HepG2 (cell line): ENCODE results near the gene MARCHF2. TPM values are rescaled to one million over a fixed set of nuclear protein-coding genes. Genes with fewer than 3 reads are reported as not detected.

Experiments used
- E2F1 ChIP-seq: sonication (generic); formaldehyde crosslinking; IDR thresholded peaks from 2 replicates; pipeline ENCODE4 v1.5.0; 2020; ENCODE audit warnings: missing genetic modification reagents
- KDM5B ChIP-seq: sonication (generic); formaldehyde crosslinking; IDR thresholded peaks from 2 replicates; pipeline ENCODE4 v1.4.0; 2020; ENCODE audit warnings: missing genetic modification reagents, mild to moderate bottlenecking, borderline replicate concordance
- POLR2AphosphoS5 ChIP-seq: IDR thresholded peaks from 2 replicates; pipeline ENCODE4 v1.6.1; 2012; ENCODE audit warnings: low read depth, low read length
- ZBED4 ChIP-seq: sonication (generic); formaldehyde crosslinking; IDR thresholded peaks from 2 replicates; pipeline ENCODE4 v1.4.0; 2020; ENCODE audit warnings: missing genetic modification reagents, borderline replicate concordance
- ZBTB7A ChIP-seq: sonication (generic); formaldehyde crosslinking; IDR thresholded peaks from 2 replicates; pipeline ENCODE4 v1.8.0; 2022; ENCODE audit warnings: mild to moderate bottlenecking, missing genetic modification reagents
- ZEB1 ChIP-seq: IDR thresholded peaks from 2 replicates; pipeline ENCODE4 v1.6.1; 2012; ENCODE audit warnings: mild to moderate bottlenecking, low read depth, inconsistent platforms; ENCODE audit not compliant: insufficient replicate concordance
- ZNF331 ChIP-seq: sonication (generic); formaldehyde crosslinking; IDR thresholded peaks from 2 replicates; pipeline ENCODE4 v1.4.0; 2020; ENCODE audit warnings: missing genetic modification reagents
- ZNF460 ChIP-seq: sonication (generic); formaldehyde crosslinking; IDR thresholded peaks from 2 replicates; pipeline ENCODE4 v1.5.1; 2020; ENCODE audit warnings: missing genetic modification reagents, mild to moderate bottlenecking, borderline replicate concordance
- ZNF687 ChIP-seq: sonication (generic); formaldehyde crosslinking; IDR thresholded peaks from 2 replicates; pipeline ENCODE4 v1.5.1; 2020; ENCODE audit warnings: mild to moderate bottlenecking, missing genetic modification reagents, moderate library complexity
- ZNF773 ChIP-seq: sonication (generic); formaldehyde crosslinking; IDR thresholded peaks from 2 replicates; pipeline ENCODE4 v1.4.0; 2020; ENCODE audit warnings: missing genetic modification reagents, borderline replicate concordance
- polyA plus RNA-seq, 8 experiments: library from polyadenylated mRNA; depleted of rRNA in 3 of 8; stranded (reverse) in 7 of 8; unstranded in 1 of 8; fragments of >200 nt; fragmentation: Illumina TruSeq in 4 of 8; extraction: Trizol in 4 of 8; gene quantifications; 2 replicates each; pipeline versions ENCODE4 v1.2.1 to v1.2.3, GENCODE V29; 2011 to 2016; ENCODE audit warnings: low read depth in 4 of 8, missing spikeins in 1 of 8, mixed read lengths in 1 of 8; ENCODE audit not compliant: insufficient read depth in 1 of 8
- total RNA-seq, 5 experiments: library from RNA; depleted of rRNA; stranded (reverse); fragments of >200 nt; fragmentation: Illumina TruSeq; extraction: Trizol; gene quantifications; 2 replicates each; pipeline ENCODE4 v1.2.3, GENCODE V29; 2016; ENCODE audit warnings: low read depth in 1 of 5
- TF ChIP-seq, protein P1 (sequence below): sonication (generic); formaldehyde crosslinking; conservative IDR thresholded peaks from 2 replicates; pipeline ENCODE4 v1.4.0; 2020; ENCODE audit warnings: missing genetic modification reagents
- TF ChIP-seq, protein P2 (sequence below): sonication (generic); formaldehyde crosslinking; IDR thresholded peaks from 2 replicates; pipeline ENCODE4 v1.5.1; 2020; ENCODE audit warnings: mild to moderate bottlenecking, moderate library complexity, missing genetic modification reagents
- TF ChIP-seq, protein P3 (sequence below): sonication (generic); formaldehyde crosslinking; IDR thresholded peaks from 2 replicates; pipeline ENCODE4 v1.8.1; 2023; ENCODE audit warnings: mild to moderate bottlenecking, inconsistent platforms, moderate library complexity, missing genetic modification reagents, borderline replicate concordance

MARCHF2 gene
- total and polyA plus RNA-seq, 2 of the 13 experiments (the other 11 are each of a cell fraction or from before 2014, with no cell fraction given): 12.7 to 13.0 TPM

- peak; percentile 51; the same call in 1 of the 2 replicates for TF ChIP-seq KDM5B (CRISPR knock-in tag)
- TF ChIP-seq ZNF331 (CRISPR knock-in tag): 0 out of 2 replicates have a peak, but pooled peaks have one; percentile 11
- TF ChIP-seq ZBED4 (CRISPR knock-in tag): no peak
- no peak for TF ChIP-seq ZNF460 (CRISPR knock-in tag)
- TF ChIP-seq ZNF687 (CRISPR knock-in tag): peak; percentile 93
- TF ChIP-seq, protein P1, sequence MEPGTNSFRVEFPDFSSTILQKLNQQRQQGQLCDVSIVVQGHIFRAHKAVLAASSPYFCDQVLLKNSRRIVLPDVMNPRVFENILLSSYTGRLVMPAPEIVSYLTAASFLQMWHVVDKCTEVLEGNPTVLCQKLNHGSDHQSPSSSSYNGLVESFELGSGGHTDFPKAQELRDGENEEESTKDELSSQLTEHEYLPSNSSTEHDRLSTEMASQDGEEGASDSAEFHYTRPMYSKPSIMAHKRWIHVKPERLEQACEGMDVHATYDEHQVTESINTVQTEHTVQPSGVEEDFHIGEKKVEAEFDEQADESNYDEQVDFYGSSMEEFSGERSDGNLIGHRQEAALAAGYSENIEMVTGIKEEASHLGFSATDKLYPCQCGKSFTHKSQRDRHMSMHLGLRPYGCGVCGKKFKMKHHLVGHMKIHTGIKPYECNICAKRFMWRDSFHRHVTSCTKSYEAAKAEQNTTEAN: no peak
- TF ChIP-seq ZNF773: no peak
- peak; percentile 87 for TF ChIP-seq POLR2AphosphoS5
- TF ChIP-seq, protein P2, sequence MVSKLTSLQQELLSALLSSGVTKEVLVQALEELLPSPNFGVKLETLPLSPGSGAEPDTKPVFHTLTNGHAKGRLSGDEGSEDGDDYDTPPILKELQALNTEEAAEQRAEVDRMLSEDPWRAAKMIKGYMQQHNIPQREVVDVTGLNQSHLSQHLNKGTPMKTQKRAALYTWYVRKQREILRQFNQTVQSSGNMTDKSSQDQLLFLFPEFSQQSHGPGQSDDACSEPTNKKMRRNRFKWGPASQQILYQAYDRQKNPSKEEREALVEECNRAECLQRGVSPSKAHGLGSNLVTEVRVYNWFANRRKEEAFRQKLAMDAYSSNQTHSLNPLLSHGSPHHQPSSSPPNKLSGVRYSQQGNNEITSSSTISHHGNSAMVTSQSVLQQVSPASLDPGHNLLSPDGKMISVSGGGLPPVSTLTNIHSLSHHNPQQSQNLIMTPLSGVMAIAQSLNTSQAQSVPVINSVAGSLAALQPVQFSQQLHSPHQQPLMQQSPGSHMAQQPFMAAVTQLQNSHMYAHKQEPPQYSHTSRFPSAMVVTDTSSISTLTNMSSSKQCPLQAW (CRISPR knock-in tag): peak; percentile 76
- TF ChIP-seq ZBTB7A (CRISPR knock-in tag): peak; percentile 83; the same call in 1 of the 2 replicates
- TF ChIP-seq, protein P3, sequence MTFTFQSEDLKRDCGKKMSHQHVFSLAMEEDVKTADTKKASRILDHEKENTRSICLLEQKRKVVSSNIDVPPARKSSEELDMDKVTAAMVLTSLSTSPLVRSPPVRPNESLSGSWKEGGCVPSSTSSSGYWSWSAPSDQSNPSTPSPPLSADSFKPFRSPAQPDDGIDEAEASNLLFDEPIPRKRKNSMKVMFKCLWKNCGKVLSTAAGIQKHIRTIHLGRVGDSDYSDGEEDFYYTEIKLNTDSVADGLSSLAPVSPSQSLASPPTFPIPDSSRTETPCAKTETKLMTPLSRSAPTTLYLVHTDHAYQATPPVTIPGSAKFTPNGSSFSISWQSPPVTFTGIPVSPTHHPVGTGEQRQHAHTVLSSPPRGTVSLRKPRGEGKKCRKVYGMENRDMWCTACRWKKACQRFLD (CRISPR knock-in tag): no peak
- TF ChIP-seq E2F1: no peak
- no peak for TF ChIP-seq ZEB1
Measured at GRCh38 chr19:8363803-8364771, 49.0 kb upstream of the MARCHF2 start, which contains the start of gene ANGPTL4 (continued).
